Common myeloid progenitor, CD34-positive (primary cell): ENCODE data around the gene B3GAT3.
"Not testable (repeated sequence)": the region's sequence is repeated elsewhere in the genome, so short reads cannot be mapped to it uniquely, and the experiment has no call there.

Experiments
- CTCF ChIA-PET: fragments of 350-600 bp; sonication (Branson Sonifier 250); formaldehyde crosslinking; loops from one replicate; lab custom pipeline; 2021; ENCODE audit warnings: antibody characterized with exemption; lab: Charles Lee
- POLR2A ChIA-PET: fragments of 350-600 bp; sonication (Branson Sonifier 250); formaldehyde crosslinking; loops from one replicate; lab custom pipeline; 2021; ENCODE audit warnings: antibody characterized with exemption; lab: Charles Lee
- DNase-seq, 3 donors: peaks; one replicate each; pipeline versions ENCODE4 v3.0.0 to v3.0.0-alpha.2; 2013
- H3K27ac ChIP-seq, 2 experiments: 1 replicate in 1 of 2; 2 replicates in 1 of 2; pipeline ENCODE4 v1.7.0; 2013; ENCODE audit warnings: inconsistent platforms in 2 of 2, low read length in 2 of 2, mild to moderate bottlenecking in 2 of 2, low read depth in 1 of 2, moderate library complexity in 1 of 2; ENCODE audit not compliant: severe bottlenecking in 2 of 2, insufficient read depth in 1 of 2, poor library complexity in 1 of 2
- H3K27me3 ChIP-seq, 5 experiments: replicated peaks in 2 of 5; 1 replicate in 3 of 5; 2 replicates in 2 of 5; pipeline versions ENCODE4 v1.6.1 to v1.7.0; 2013; ENCODE audit warnings: low read length in 4 of 5, mild to moderate bottlenecking in 2 of 5, moderate library complexity in 2 of 5, inconsistent platforms in 1 of 5; ENCODE audit not compliant: insufficient read depth in 5 of 5, control insufficient read depth in 4 of 5
- H3K36me3 ChIP-seq, 4 experiments: 1 replicate in 2 of 4; 2 replicates in 2 of 4; pipeline versions ENCODE4 v1.6.1 to v1.7.0; 2013; ENCODE audit warnings: low read length in 3 of 4, control low read depth in 1 of 4, mild to moderate bottlenecking in 1 of 4; ENCODE audit not compliant: control insufficient read depth in 4 of 4, insufficient read depth in 4 of 4
- H3K4me1 ChIP-seq, 4 experiments: 1 replicate in 3 of 4; 2 replicates in 1 of 4; pipeline versions ENCODE4 v1.6.1 to v1.7.1; 2013; ENCODE audit warnings: low read length in 3 of 4, mild to moderate bottlenecking in 3 of 4, control low read depth in 1 of 4, inconsistent platforms in 1 of 4, moderate library complexity in 1 of 4; ENCODE audit not compliant: control insufficient read depth in 4 of 4, insufficient read depth in 4 of 4; ENCODE audit errors: control extremely low read depth in 1 of 4
- H3K4me3 ChIP-seq, 7 experiments: 1 replicate in 4 of 7; 2 replicates in 3 of 7; pipeline versions ENCODE4 v1.5.1 to v1.7.0; 2013; ENCODE audit warnings: mild to moderate bottlenecking in 7 of 7, low read length in 6 of 7, moderate library complexity in 6 of 7, inconsistent platforms in 2 of 7, low read depth in 2 of 7, control low read depth in 1 of 7; ENCODE audit not compliant: insufficient read depth in 4 of 7, control insufficient read depth in 1 of 7; ENCODE audit errors: extremely low read depth in 1 of 7
- H3K9me3 ChIP-seq, 5 experiments: 1 replicate in 4 of 5; 2 replicates in 1 of 5; pipeline versions ENCODE4 v1.6.1 to v1.7.1; 2013; ENCODE audit warnings: low read length in 4 of 5, mild to moderate bottlenecking in 2 of 5, inconsistent platforms in 1 of 5, low read depth in 1 of 5, moderate library complexity in 1 of 5; ENCODE audit not compliant: control insufficient read depth in 4 of 5, insufficient read depth in 2 of 5; ENCODE audit errors: control extremely low read depth in 1 of 5
- WGBS: methylation state at CpG from one replicate; pipeline ENCODE4 v1.1.5; 2013; ENCODE audit not compliant: insufficient coverage; 5-methylcytosine and 5-hydroxymethylcytosine counted together

Gene B3GAT3

GRCh38 chr11:62591448-62592145 lies 30.2 kb downstream of the B3GAT3 start, which contains the start of gene TUT1:
TSS of gene TUT1 (minus strand) at chr11:62591523. CDS start at chr11:62591485, 38 bp downstream.
- 0% methylated on average over 57 of the region's 58 CpGs for WGBS
- DNase-seq, result peak; percentile 100
- CTCF ChIA-PET, result interaction anchor here (0.9 to 6.9 kb wide), 32 partner anchors 8 to 252 kb away, joined by 3 to 62 read pairs (median 4); partner anchors contain the start of genes C11orf98, CSKMT, EEF1G and GANAB
- H3K27ac ChIP-seq, result peak within 1 kb of the TSS; percentile 93 to 99
- peaks cover 10 to 52% (median 43%) of the 10 kb centered on the region in 4 experiments for H3K36me3 ChIP-seq
- POLR2A ChIA-PET, result interaction anchor here (0.6 to 2.7 kb wide), 24 partner anchors 10 to 250 kb away, joined by 3 to 30 read pairs (median 6); partner anchors contain the start of genes B3GAT3, C11orf98, CSKMT and EEF1G
- no peaks in the 10 kb centered on the region for H3K27me3 ChIP-seq
- H3K4me3 ChIP-seq, result peak within 1 kb of the TSS; percentile 58 to 95 (median 89)
- no peaks in the 10 kb centered on the region for H3K9me3 ChIP-seq
- H3K4me1 ChIP-seq, result peaks cover 16 to 35% (median 29%) of the 10 kb centered on the region in 4 experiments

GRCh38 chr11:62588966-62589637 lies 32.7 kb downstream of the B3GAT3 start:
- 85% methylated on average over 14 of the region's 18 CpGs for WGBS
- H3K36me3 ChIP-seq, result peaks cover 4 to 42% (median 30%) of the 10 kb centered on the region in 4 experiments
- no peak overlapping the region for H3K4me3 ChIP-seq
- CTCF ChIA-PET, result interaction anchor here (0.9 to 1.3 kb wide), 5 partner anchors 10 to 194 kb away, joined by 3 to 6 read pairs (median 3); no protein-coding TSS in a partner anchor
- DNase-seq, result peak; percentile 53 to 68 (median 63)
- no peaks in the 10 kb centered on the region for H3K27me3 ChIP-seq
- H3K4me1 ChIP-seq, result peaks cover 16 to 35% (median 29%) of the 10 kb centered on the region in 4 experiments
- peak overlapping the region in 1 of 2 experiments; percentile 3 for H3K27ac ChIP-seq
- POLR2A ChIA-PET, result no interaction called here
- H3K9me3 ChIP-seq, result no peaks in the 10 kb centered on the region

- H3K27ac ChIP-seq, H3K9me3 ChIP-seq, H3K27me3 ChIP-seq, POLR2A ChIA-PET, H3K4me3 ChIP-seq, H3K4me1 ChIP-seq, DNase-seq: not testable (repeated sequence)
- H3K36me3 ChIP-seq, result peaks cover 4 to 51% (median 38%) of the 10 kb centered on the region in 4 experiments
- CTCF ChIA-PET, result interaction anchor here (1.8 kb wide), 1 partner anchor 11 kb away, joined by 6 read pairs; the partner anchor contains the start of gene EEF1G
- 98% methylated on average over 6 of the region's 7 CpGs for WGBS
Observed at GRCh38 chr11:62585356-62585755, 36.4 kb downstream of the B3GAT3 start.

- 100% methylated on average over 4 of the region's 4 CpGs for WGBS
Observed at GRCh38 chr11:62581735-62582134, 40.1 kb downstream of the B3GAT3 start.

GRCh38 chr11:62580959-62581715 lies 40.6 kb downstream of the B3GAT3 start:
- Histone ChIP-seq H3K4me3 (no peak overlapping the region), H3K36me3 (peaks cover 12 to 66% (median 41%) of the 10 kb centered on the region in 4 experiments), H3K27ac (no peak overlapping the region), H3K27me3 (no peaks in the 10 kb centered on the region), H3K9me3 (no peaks in the 10 kb centered on the region), H3K4me1 (no peaks in the 10 kb centered on the region)
- ChIA-PET CTCF (interaction anchor here (1.4 kb wide), 1 partner anchor 12 kb away, joined by 3 read pairs; no protein-coding TSS in a partner anchor), POLR2A (no interaction called here)
- no peak for DNase-seq
- WGBS, result 98% methylated on average over 11 of the region's 18 CpGs

More at GRCh38 chr11:62581735-62582134, 40.1 kb downstream of the B3GAT3 start:
- H3K27me3 ChIP-seq, H3K4me1 ChIP-seq, POLR2A ChIA-PET, H3K27ac ChIP-seq, H3K9me3 ChIP-seq, DNase-seq, H3K4me3 ChIP-seq: not testable (repeated sequence)
- H3K36me3 ChIP-seq, result peaks cover 9 to 63% (median 38%) of the 10 kb centered on the region in 4 experiments
- CTCF ChIA-PET, result interaction anchor here (0.9 kb wide), 1 partner anchor 202 kb away, joined by 4 read pairs; no protein-coding TSS in a partner anchor

GRCh38 chr11:62579252-62579651 lies 42.5 kb downstream of the B3GAT3 start:
- Histone ChIP-seq H3K27ac (no peak overlapping the region), H3K4me3 (no peak overlapping the region), H3K36me3 (peaks cover 10 to 62% (median 40%) of the 10 kb centered on the region in 4 experiments), H3K9me3 (no peaks in the 10 kb centered on the region), H3K4me1 (peaks cover 2 to 15% (median 15%) of the 10 kb centered on the region in 4 experiments), H3K27me3 (no peaks in the 10 kb centered on the region)
- POLR2A ChIA-PET, result no interaction called here
- WGBS, result 100% methylated on average over 1 of the region's 2 CpGs
- no peak for DNase-seq
- CTCF ChIA-PET, result interaction anchor here (1.4 to 1.5 kb wide), 2 partner anchors 9 to 13 kb away, joined by 3 read pairs; no protein-coding TSS in a partner anchor
